ENCODE data around the gene ENG.

ENG gene

GRCh38 chr9:127899128-127899943 is 44.9 kb upstream of the ENG start, which contains the start of gene ST6GALNAC6 (continued):
- TF ChIP-seq PBX3 (CRISPR knock-in tag; IDR thresholded peaks at IDR 0.05) (no peak), ZSCAN5A (tag by site-specific recombination; IDR thresholded peaks at IDR 0.05) (no peak), ZNF157 (tag by site-specific recombination; IDR thresholded peaks at IDR 0.05) (no peak), ZNF148 (tag by site-specific recombination; IDR thresholded peaks at IDR 0.05; ENCODE audit: borderline replicate concordance) (no peak), ZBTB7A (tag by site-specific recombination; IDR thresholded peaks at IDR 0.05; ENCODE audit: low read depth) (0 out of 2 replicates have a peak, but pooled peaks have one; percentile 52), SCRT1 (tag by site-specific recombination; IDR thresholded peaks at IDR 0.05; ENCODE audit: borderline replicate concordance) (no peak), ZNF670 (tag by site-specific recombination; IDR thresholded peaks at IDR 0.05; ENCODE audit: low read depth) (no peak), ZNF335 (tag by site-specific recombination; conservative IDR thresholded peaks at IDR 0.05) (peak; percentile 72), SETDB1 (IDR thresholded peaks at IDR 0.05; ENCODE audit: insufficient read length, low read length) (no peak), ZNF16 (tag by site-specific recombination; IDR thresholded peaks at IDR 0.05; ENCODE audit: low read depth) (no peak), ZBTB20 (tag by site-specific recombination; IDR thresholded peaks at IDR 0.05) (no peak), ZNF837 (tag by site-specific recombination; IDR thresholded peaks at IDR 0.05) (no peak), OVOL3 (tag by site-specific recombination; IDR thresholded peaks at IDR 0.05) (no peak), ZNF2 (tag by site-specific recombination; IDR thresholded peaks at IDR 0.05) (no peak), SP3 (tag by site-specific recombination; IDR thresholded peaks at IDR 0.05) (peak; percentile 42; the same call in 1 of the 2 replicates), ZNF639 (tag by site-specific recombination; IDR thresholded peaks at IDR 0.05) (no peak)
- TF ChIP-seq, protein P1, sequence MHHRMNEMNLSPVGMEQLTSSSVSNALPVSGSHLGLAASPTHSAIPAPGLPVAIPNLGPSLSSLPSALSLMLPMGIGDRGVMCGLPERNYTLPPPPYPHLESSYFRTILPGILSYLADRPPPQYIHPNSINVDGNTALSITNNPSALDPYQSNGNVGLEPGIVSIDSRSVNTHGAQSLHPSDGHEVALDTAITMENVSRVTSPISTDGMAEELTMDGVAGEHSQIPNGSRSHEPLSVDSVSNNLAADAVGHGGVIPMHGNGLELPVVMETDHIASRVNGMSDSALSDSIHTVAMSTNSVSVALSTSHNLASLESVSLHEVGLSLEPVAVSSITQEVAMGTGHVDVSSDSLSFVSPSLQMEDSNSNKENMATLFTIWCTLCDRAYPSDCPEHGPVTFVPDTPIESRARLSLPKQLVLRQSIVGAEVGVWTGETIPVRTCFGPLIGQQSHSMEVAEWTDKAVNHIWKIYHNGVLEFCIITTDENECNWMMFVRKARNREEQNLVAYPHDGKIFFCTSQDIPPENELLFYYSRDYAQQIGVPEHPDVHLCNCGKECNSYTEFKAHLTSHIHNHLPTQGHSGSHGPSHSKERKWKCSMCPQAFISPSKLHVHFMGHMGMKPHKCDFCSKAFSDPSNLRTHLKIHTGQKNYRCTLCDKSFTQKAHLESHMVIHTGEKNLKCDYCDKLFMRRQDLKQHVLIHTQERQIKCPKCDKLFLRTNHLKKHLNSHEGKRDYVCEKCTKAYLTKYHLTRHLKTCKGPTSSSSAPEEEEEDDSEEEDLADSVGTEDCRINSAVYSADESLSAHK (tag by site-specific recombination; IDR thresholded peaks at IDR 0.05): no peak
- TF ChIP-seq, protein P2, sequence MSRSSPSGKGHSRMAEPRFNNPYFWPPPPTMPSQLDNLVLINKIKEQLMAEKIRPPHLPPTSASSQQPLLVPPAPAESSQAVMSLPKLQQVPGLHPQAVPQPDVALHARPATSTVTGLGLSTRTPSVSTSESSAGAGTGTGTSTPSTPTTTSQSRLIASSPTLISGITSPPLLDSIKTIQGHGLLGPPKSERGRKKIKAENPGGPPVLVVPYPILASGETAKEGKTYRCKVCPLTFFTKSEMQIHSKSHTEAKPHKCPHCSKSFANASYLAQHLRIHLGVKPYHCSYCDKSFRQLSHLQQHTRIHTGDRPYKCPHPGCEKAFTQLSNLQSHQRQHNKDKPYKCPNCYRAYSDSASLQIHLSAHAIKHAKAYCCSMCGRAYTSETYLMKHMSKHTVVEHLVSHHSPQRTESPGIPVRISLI (tag by site-specific recombination; IDR thresholded peaks at IDR 0.05): no peak
- TF ChIP-seq, protein P3, sequence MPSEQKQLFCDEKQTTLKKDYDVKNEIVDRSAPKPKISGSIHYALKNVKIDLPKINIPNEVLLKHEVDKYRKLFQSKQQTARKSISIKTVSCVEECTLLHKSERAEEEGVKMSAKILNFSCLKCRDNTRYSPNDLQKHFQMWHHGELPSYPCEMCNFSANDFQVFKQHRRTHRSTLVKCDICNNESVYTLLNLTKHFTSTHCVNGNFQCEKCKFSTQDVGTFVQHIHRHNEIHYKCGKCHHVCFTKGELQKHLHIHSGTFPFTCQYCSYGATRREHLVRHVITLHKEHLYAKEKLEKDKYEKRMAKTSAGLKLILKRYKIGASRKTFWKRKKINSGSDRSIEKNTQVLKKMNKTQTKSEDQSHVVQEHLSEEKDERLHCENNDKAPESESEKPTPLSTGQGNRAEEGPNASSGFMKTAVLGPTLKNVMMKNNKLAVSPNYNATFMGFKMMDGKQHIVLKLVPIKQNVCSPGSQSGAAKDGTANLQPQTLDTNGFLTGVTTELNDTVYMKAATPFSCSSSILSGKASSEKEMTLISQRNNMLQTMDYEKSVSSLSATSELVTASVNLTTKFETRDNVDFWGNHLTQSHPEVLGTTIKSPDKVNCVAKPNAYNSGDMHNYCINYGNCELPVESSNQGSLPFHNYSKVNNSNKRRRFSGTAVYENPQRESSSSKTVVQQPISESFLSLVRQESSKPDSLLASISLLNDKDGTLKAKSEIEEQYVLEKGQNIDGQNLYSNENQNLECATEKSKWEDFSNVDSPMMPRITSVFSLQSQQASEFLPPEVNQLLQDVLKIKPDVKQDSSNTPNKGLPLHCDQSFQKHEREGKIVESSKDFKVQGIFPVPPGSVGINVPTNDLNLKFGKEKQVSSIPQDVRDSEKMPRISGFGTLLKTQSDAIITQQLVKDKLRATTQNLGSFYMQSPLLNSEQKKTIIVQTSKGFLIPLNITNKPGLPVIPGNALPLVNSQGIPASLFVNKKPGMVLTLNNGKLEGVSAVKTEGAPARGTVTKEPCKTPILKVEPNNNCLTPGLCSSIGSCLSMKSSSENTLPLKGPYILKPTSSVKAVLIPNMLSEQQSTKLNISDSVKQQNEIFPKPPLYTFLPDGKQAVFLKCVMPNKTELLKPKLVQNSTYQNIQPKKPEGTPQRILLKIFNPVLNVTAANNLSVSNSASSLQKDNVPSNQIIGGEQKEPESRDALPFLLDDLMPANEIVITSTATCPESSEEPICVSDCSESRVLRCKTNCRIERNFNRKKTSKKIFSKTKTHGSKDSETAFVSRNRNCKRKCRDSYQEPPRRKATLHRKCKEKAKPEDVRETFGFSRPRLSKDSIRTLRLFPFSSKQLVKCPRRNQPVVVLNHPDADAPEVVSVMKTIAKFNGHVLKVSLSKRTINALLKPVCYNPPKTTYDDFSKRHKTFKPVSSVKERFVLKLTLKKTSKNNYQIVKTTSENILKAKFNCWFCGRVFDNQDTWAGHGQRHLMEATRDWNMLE (tag by site-specific recombination; conservative IDR thresholded peaks at IDR 0.05; ENCODE audit: low read depth): peak; percentile 19; the same call in 1 of the 2 replicates
- TF ChIP-seq, protein P4, sequence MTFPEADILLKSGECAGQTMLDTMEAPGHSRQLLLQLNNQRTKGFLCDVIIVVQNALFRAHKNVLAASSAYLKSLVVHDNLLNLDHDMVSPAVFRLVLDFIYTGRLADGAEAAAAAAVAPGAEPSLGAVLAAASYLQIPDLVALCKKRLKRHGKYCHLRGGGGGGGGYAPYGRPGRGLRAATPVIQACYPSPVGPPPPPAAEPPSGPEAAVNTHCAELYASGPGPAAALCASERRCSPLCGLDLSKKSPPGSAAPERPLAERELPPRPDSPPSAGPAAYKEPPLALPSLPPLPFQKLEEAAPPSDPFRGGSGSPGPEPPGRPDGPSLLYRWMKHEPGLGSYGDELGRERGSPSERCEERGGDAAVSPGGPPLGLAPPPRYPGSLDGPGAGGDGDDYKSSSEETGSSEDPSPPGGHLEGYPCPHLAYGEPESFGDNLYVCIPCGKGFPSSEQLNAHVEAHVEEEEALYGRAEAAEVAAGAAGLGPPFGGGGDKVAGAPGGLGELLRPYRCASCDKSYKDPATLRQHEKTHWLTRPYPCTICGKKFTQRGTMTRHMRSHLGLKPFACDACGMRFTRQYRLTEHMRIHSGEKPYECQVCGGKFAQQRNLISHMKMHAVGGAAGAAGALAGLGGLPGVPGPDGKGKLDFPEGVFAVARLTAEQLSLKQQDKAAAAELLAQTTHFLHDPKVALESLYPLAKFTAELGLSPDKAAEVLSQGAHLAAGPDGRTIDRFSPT (tag by site-specific recombination; IDR thresholded peaks at IDR 0.05): no peak

Data from HEK293 (cell line).